B cell (primary cell): Measurements from ENCODE around the gene ARMC9.

Experiments used
- CTCF ChIP-seq: fragments of 200-600 bp; IDR thresholded peaks from one replicate; pipeline ENCODE4 v1.8.0; 2022; ENCODE audit warnings: antibody characterized with exemption, mild to moderate bottlenecking
- EZH2 ChIP-seq: IDR thresholded peaks from 2 replicates; pipeline ENCODE4 v1.6.1; 2012; ENCODE audit warnings: borderline replicate concordance, low read depth, mild to moderate bottlenecking, moderate library complexity, low read length; ENCODE audit not compliant: insufficient read depth, poor library complexity, severe bottlenecking

DNA sequence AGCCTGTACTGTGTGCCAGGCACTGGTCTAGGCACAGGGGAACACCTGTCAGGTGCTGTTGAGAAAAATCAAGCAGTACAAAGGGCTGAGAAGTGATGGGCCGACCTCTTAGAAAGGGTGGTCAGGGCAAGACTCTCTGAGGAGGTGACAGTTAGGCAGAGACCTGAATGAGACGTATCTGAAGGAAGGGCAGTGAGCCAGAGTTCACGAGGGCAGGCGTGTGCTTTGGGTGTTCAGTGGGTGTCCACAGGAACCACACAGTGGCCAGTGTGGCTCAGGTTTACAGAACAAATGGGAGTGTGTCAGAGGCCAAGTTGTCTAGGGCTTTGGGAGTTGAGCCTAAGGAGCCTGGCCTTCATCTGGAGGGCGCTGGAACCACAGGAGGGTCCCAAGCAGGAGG is 6.2 kb downstream of the ARMC9 start:
- TF ChIP-seq CTCF (no peak), EZH2 (no peak)
